HG03439 (cell line): ENCODE measurements around the gene ZNF576.
"Not testable (repeated sequence)": the region's sequence is repeated elsewhere in the genome, so short reads cannot be mapped to it uniquely, and the experiment has no call there.

ENCODE experiments used
- ATAC-seq: cut with Tn5 transposase; IDR thresholded peaks from one replicate; pipeline ENCODE4 v1.9.1; 2021; ENCODE audit warnings: mild to moderate bottlenecking, moderate library complexity; ENCODE audit not compliant: unreplicated experiment

The ZNF576 gene

DNA sequence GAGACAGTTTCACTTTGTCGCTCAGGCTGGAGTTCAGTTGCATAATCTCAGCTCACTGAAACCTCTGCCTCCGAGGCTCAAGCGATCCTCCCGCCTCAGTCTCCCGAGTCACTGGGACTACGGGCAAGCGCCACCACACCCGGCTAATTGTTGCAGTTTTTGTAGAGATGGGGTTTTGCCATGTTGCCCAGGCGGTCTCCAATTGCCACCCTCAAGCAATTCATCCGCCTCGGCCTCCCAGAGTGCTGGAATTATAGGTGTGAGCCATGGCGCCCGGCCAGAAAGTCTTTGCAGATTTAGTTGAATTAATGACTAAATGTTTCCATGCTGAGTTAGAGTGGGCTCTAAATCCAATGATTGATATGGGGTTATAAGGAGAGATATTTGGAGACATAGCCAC lies 47.8 kb downstream of the ZNF576 start:
- no peak for ATAC-seq

DNA sequence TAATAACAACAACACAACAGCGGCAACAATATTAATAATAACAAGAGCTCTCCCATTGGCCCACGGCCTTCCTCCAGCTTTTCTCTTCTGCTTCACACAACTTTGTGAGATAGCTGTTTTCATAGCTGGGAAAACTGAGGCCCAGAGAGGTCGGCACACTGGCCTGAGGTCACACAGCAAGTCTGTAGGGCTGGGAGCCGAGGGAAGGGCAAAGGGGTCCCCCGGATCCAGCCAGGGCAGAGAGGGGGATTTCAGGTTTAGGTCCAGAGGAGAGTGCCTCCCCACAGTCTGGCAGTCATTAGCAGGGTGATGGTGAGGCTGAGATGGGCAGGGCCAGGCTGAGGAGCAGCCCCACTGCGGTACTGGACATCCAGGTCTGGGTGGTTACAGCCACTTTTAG lies 52.2 kb downstream of the ZNF576 start:
- no peak for ATAC-seq

DNA sequence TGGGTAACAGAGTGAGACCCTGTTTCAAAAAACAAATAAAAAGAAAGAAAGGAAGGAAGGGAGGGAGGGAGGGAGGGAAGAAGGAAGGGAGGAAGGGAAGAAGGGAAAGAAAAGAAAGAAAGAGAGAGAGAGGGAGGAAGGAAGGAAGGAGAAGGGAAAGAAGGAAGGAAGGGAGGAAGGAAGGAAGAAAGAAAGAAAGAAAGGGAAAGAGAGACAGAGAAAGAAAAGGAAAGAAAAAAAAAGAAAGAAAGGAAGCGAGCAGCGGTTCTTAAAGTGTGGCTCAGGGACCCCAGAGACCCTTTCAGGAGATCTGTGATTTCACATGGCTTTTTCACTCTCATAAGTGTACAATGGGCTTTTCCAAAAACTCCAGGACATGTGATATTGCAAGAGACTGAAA lies 53.1 kb downstream of the ZNF576 start:
- ATAC-seq = no peak

DNA sequence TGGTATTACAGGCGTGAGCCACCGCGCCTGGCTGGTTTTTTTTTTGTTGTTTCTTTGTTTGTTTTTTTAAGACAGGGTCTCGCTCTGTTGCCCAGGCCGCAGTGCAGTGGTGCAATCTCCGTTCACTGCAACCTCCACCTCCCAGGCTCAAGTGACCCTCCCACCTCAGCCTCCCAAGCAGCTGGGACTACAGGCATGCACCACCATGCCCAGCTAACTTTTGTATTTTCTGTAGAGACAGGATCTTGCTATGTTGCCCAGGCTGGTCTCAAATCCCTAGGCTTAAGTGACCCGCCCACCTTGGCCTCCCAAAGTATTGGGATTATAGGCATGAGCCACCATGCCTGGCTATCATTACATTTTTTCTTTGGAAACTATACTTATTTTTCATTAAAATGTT lies 53.9 kb downstream of the ZNF576 start:
- not testable (repeated sequence) for ATAC-seq
